ENCODE measurements around the gene PROK1. TPM values are rescaled to one million over a fixed set of nuclear protein-coding genes. Genes with fewer than 3 reads are reported as not detected.

Gene PROK1
- total and polyA plus RNA-seq, 2 experiments from 2014 or later: not detected

DNA sequence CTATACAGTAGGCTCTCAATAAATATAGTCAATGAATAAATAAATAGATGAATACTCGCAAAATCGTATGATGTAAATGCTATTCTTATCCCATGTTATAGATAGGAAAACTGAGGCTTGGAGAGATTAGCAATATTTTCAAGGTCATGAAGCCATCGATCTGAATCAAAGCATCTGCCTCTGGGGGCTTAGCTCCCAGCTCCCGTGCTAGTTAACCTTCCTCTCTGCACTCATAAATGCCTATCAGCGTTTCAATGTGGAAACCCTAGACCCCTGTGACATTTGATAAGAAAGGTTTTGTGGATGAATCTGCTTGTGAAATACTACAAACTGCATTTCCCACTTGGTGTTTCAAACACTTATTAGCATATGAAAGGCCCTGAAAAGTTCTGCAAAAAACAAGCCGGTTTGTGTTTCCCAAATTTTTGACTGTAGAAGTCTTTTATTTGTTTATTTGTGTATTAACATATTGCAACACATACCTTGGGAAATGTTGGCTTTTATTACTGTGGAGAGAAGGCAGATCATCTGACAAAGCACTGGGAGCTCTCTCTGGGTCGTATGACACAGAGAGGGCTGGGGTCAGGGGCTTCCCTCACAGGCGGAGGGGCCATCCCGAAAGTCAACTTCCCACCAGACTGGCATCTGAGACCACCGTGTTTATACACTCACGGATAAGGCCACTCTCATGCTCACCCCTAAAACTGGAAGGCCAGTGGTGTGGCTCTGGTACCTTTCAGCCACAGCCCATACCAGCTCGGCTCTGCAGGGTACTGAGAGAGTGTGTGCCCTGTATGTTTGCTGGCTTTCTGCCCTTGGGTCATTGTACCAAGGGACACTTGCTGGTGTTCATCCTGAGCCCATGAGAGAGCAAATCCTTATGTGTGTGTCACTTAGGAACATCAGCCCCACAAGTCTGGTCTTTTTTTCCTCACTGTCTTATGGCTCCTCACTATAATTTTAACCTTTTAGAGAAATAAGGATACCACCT is 993 bp upstream of the PROK1 start:
- Histone ChIP-seq H4K20me1 (replicated peaks; ENCODE audit: insufficient read depth) (no peaks in the 10 kb centered on the region), H3K79me2 (replicated peaks; ENCODE audit: insufficient read depth) (no peaks in the 10 kb centered on the region), H3K4me2 (no peak overlapping the region), H3K27ac (ENCODE audit: low read depth) (no peak overlapping the region), H3F3A (replicated peaks; ENCODE audit: low read depth) (no peaks in the 10 kb centered on the region), H3K4me1 (ENCODE audit: insufficient read depth) (peaks cover 15% of the 10 kb centered on the region), H3K9me2 (ENCODE audit: insufficient read depth) (no peaks in the 10 kb centered on the region), H3K36me3 (ENCODE audit: insufficient read depth) (no peaks in the 10 kb centered on the region), H3K4me3 (no peak overlapping the region), H2AFZ (peak overlapping the region; percentile 69; the same call in 1 of the 2 replicates), H3K27me3 (ENCODE audit: insufficient read depth) (no peaks in the 10 kb centered on the region)
- Mint-ChIP-seq H3K36me3 (ENCODE audit: low read depth) (no peaks in the 10 kb centered on the region), H3K9me3 (no peaks in the 10 kb centered on the region), H3K27me3 (ENCODE audit: insufficient read depth, low read depth, poor library complexity) (peaks cover 12% of the 10 kb centered on the region), H3K4me3 (no peak overlapping the region), H3K4me1 (peaks cover 23% of the 10 kb centered on the region), H3K27ac (no peak overlapping the region)
- ATAC-seq: peak; percentile 33
- TF ChIP-seq ZNF331 (CRISPR knock-in tag; IDR thresholded peaks at IDR 0.05; ENCODE audit: low read depth): no peak
- no peak for TF ChIP-seq REST (IDR thresholded peaks at IDR 0.05; ENCODE audit: unreplicated experiment)
- TF ChIP-seq ZNF462 (CRISPR knock-in tag; IDR thresholded peaks at IDR 0.05): no peak
- no peak for TF ChIP-seq EZH2 (IDR thresholded peaks at IDR 0.05; ENCODE audit: low read depth, unreplicated experiment)
- no peak for TF ChIP-seq CTCF (conservative IDR thresholded peaks at IDR 0.05; ENCODE audit: low read depth in 2 of 2)
- no peak for TF ChIP-seq EZH2phosphoT487 (IDR thresholded peaks at IDR 0.05; ENCODE audit: unreplicated experiment)
- no peak for TF ChIP-seq POLR2AphosphoS5 (IDR thresholded peaks at IDR 0.05; ENCODE audit: low read depth)
- no peak for TF ChIP-seq STAT1 (IDR thresholded peaks at IDR 0.05; ENCODE audit: unreplicated experiment)
- TF ChIP-seq JUNB (IDR thresholded peaks at IDR 0.05; ENCODE audit: unreplicated experiment): no peak
- TF ChIP-seq NANOG (IDR thresholded peaks at IDR 0.05; ENCODE audit: borderline replicate concordance): no peak
- no peak for TF ChIP-seq ZNF114 (CRISPR knock-in tag; IDR thresholded peaks at IDR 0.05)
- TF ChIP-seq, protein P1, sequence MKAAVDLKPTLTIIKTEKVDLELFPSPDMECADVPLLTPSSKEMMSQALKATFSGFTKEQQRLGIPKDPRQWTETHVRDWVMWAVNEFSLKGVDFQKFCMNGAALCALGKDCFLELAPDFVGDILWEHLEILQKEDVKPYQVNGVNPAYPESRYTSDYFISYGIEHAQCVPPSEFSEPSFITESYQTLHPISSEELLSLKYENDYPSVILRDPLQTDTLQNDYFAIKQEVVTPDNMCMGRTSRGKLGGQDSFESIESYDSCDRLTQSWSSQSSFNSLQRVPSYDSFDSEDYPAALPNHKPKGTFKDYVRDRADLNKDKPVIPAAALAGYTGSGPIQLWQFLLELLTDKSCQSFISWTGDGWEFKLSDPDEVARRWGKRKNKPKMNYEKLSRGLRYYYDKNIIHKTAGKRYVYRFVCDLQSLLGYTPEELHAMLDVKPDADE (IDR thresholded peaks at IDR 0.05): no peak
- TF ChIP-seq CREB1 (CRISPR knock-in tag; IDR thresholded peaks at IDR 0.05; ENCODE audit: low read depth): no peak
- DNase-seq (ENCODE audit: low spot score): peak; percentile 11
